ENCODE measurements around the gene HBG1.

DNA sequence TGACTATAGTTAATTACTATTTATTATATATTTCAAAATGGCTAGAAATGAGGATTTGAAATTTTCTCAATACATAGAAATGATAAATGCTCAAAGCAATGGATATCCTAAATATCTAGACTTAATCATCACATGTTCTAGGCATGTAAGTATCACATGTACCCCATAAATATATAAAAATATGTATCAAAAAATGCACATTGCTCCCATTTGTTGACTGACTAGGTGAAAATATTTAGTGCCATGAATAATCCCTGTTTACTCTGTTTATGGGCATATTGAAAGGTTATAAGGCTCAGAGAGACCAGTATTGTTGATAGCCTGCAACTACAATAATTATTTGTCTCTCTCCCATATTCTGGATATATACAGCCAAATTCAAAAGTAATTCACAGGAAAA lies 17.0 kb upstream of the HBG1 start:
- TF ChIP-seq, protein P1, sequence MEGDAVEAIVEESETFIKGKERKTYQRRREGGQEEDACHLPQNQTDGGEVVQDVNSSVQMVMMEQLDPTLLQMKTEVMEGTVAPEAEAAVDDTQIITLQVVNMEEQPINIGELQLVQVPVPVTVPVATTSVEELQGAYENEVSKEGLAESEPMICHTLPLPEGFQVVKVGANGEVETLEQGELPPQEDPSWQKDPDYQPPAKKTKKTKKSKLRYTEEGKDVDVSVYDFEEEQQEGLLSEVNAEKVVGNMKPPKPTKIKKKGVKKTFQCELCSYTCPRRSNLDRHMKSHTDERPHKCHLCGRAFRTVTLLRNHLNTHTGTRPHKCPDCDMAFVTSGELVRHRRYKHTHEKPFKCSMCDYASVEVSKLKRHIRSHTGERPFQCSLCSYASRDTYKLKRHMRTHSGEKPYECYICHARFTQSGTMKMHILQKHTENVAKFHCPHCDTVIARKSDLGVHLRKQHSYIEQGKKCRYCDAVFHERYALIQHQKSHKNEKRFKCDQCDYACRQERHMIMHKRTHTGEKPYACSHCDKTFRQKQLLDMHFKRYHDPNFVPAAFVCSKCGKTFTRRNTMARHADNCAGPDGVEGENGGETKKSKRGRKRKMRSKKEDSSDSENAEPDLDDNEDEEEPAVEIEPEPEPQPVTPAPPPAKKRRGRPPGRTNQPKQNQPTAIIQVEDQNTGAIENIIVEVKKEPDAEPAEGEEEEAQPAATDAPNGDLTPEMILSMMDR (IDR thresholded peaks at IDR 0.05; ENCODE audit: low read depth, low read length), result no peak
- TF ChIP-seq POLR2A (IDR thresholded peaks at IDR 0.05; ENCODE audit: extremely low read depth, insufficient read length) (no peak), MYC (IDR thresholded peaks at IDR 0.05; ENCODE audit: low read depth, low read length) (no peak)
- TF ChIP-seq, protein P2, sequence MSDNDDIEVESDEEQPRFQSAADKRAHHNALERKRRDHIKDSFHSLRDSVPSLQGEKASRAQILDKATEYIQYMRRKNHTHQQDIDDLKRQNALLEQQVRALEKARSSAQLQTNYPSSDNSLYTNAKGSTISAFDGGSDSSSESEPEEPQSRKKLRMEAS (IDR thresholded peaks at IDR 0.05; ENCODE audit: low read depth, low read length), result no peak
